ENCODE results near the gene TGOLN2. TPM values are rescaled to one million over a fixed set of nuclear protein-coding genes. Genes with fewer than 3 reads are reported as not detected.

TGOLN2 gene
- total RNA-seq, 3 donors from 2014 or later (not counting 1 experiment from before 2014, with no cell fraction given), result 190 to 207 (median 194) TPM

DNA sequence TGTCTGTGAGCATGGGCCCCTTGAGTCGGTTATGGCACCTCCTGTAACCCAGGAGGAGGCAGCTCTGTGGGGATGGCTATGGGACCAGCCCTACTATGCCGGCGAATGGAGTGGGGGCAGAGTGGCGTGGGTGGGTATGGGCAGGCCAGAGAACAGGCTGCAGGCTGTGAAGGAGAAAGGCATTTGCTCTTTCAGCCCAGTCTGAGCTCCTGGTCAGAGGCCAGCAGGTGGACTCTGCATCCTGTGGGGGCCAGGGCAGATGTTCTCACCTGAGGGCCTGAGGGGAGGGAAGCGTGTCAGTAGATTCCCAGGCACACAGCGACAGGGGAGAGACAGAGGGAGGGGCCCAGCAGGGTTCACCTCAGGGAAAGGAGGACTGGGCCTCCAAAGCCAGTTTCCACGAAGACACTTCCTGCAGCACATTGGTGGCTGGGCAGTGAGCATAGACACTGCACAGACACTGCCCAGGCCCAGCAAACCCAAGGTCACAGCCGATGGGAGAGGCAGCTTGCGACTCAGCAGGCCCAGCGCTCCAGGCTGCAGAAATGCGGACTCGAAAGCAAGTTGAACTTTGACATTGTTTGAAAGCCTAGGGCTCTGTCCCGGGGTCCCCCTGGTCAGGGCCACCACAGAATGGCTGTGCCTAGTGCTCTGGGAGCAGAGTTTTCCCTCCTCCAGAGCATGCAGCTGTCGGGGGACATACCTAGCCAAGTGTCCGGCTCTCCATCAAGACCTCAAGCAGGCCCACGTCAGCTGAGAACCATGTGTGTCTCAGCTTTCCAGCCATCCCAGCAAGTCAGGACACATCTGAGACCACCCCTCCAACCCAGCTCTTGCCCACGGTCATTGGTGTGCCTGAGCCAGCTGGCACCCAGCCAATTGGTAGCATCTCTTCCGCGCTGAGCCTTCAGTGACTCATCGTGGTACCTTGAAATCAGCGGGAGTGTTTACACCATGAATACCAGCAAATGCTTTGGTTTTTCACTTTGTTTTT, 53.8 kb downstream of the TGOLN2 start:
- no peaks in the 10 kb centered on the region for H3K9me3 ChIP-seq (ENCODE audit: control insufficient read depth, insufficient read depth, low read length)
- Mint-ChIP-seq H3K9me3 (no peaks in the 10 kb centered on the region), H3K36me3 (no peaks in the 10 kb centered on the region), H3K27me3 (ENCODE audit: low read depth in 2 of 2) (peaks cover 10 to 12% of the 10 kb centered on the region in 2 donors), H3K4me3 (no peak overlapping the region), H3K4me1 (no peaks in the 10 kb centered on the region), H3K27ac (no peak overlapping the region)
- H3K4me3 ChIP-seq (ENCODE audit: low read length), result no peak overlapping the region
- H3K27ac ChIP-seq (ENCODE audit: low read length), result no peak overlapping the region
- no peaks in the 10 kb centered on the region for H3K36me3 ChIP-seq (ENCODE audit: control insufficient read depth, insufficient read depth, low read length)
- no peak for DNase-seq
- no peaks in the 10 kb centered on the region for H3K27me3 ChIP-seq (ENCODE audit: control insufficient read depth, insufficient read depth, low read length)
- ATAC-seq, result no peak
- intact Hi-C loops (cut with micrococcal nuclease), result no loop called here
- no peaks in the 10 kb centered on the region for H3K4me1 ChIP-seq (ENCODE audit: control insufficient read depth, insufficient read depth, low read length)
- 77% methylated on average over 21 of the region's 21 CpGs for WGBS (ENCODE audit: insufficient coverage)
- TF ChIP-seq, protein P1, sequence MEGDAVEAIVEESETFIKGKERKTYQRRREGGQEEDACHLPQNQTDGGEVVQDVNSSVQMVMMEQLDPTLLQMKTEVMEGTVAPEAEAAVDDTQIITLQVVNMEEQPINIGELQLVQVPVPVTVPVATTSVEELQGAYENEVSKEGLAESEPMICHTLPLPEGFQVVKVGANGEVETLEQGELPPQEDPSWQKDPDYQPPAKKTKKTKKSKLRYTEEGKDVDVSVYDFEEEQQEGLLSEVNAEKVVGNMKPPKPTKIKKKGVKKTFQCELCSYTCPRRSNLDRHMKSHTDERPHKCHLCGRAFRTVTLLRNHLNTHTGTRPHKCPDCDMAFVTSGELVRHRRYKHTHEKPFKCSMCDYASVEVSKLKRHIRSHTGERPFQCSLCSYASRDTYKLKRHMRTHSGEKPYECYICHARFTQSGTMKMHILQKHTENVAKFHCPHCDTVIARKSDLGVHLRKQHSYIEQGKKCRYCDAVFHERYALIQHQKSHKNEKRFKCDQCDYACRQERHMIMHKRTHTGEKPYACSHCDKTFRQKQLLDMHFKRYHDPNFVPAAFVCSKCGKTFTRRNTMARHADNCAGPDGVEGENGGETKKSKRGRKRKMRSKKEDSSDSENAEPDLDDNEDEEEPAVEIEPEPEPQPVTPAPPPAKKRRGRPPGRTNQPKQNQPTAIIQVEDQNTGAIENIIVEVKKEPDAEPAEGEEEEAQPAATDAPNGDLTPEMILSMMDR (IDR thresholded peaks at IDR 0.05), result no peak

DNA sequence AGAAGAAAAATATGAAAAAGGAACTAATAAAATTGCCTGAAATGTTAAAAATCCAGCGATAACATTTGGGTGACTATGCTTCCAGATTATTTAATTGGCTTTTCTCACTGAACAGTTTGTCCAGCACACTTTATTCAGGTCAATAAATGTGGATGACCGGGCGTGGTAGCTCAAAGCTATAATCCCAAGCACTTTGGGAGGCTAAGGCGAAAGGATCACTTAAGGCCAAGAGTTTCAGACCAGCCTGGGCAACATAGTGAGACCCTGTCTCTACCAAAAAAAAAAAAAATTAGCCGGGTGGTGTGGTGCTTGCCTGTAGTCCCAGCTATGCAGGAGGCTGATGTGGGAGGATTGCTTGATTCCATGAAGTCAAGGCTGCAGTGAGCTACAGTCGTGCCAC, 55.4 kb downstream of the TGOLN2 start:
- H3K27me3 Mint-ChIP-seq (ENCODE audit: low read depth in 2 of 2), result peaks cover 10 to 12% of the 10 kb centered on the region in 2 donors
- Histone ChIP-seq H3K27me3 (ENCODE audit: control insufficient read depth, insufficient read depth, low read length) (no peaks in the 10 kb centered on the region), H3K27ac (ENCODE audit: low read length) (no peak overlapping the region), H3K9me3 (ENCODE audit: control insufficient read depth, insufficient read depth, low read length) (no peaks in the 10 kb centered on the region), H3K4me1 (ENCODE audit: control insufficient read depth, insufficient read depth, low read length) (no peaks in the 10 kb centered on the region), H3K36me3 (ENCODE audit: control insufficient read depth, insufficient read depth, low read length) (no peaks in the 10 kb centered on the region), H3K4me3 (ENCODE audit: low read length) (no peak overlapping the region)
- no peak overlapping the region for H3K4me3 Mint-ChIP-seq
- H3K36me3 Mint-ChIP-seq, result no peaks in the 10 kb centered on the region
- intact Hi-C loops (cut with micrococcal nuclease), result no loop called here
- WGBS (ENCODE audit: insufficient coverage), result 83% methylated on average over 6 of the region's 6 CpGs
- no peaks in the 10 kb centered on the region for H3K9me3 Mint-ChIP-seq
- DNase-seq (no peak), ATAC-seq (no peak)
- TF ChIP-seq, protein P1 (IDR thresholded peaks at IDR 0.05), result no peak
- no peaks in the 10 kb centered on the region for H3K4me1 Mint-ChIP-seq
- H3K27ac Mint-ChIP-seq, result no peak overlapping the region

DNA sequence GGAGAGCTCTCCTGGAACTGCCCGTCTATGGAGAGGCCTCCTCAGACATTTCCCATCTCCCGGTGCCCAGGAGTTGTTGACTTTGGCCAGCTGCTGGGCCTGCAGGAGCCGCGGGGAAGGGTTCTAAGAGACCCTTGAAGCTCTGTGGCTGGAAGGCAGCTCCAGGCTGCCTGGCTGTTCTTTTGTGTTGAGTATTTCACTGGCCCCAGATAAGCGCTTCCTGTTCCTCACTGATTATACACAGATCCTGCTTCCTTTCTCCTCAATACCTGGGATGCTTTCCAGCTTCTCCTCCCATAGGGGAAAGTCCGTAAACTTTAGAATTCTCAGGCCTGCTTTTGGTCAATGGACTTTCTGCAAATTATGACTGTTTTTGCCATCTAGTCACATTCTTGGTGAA, 57.8 kb downstream of the TGOLN2 start:
- Histone ChIP-seq H3K27me3 (ENCODE audit: control insufficient read depth, insufficient read depth, low read length) (no peaks in the 10 kb centered on the region), H3K4me3 (ENCODE audit: low read length) (no peak overlapping the region), H3K27ac (ENCODE audit: low read length) (no peak overlapping the region), H3K36me3 (ENCODE audit: control insufficient read depth, insufficient read depth, low read length) (no peaks in the 10 kb centered on the region), H3K4me1 (ENCODE audit: control insufficient read depth, insufficient read depth, low read length) (no peaks in the 10 kb centered on the region), H3K9me3 (ENCODE audit: control insufficient read depth, insufficient read depth, low read length) (no peaks in the 10 kb centered on the region)
- H3K4me1 Mint-ChIP-seq, result no peaks in the 10 kb centered on the region
- H3K9me3 Mint-ChIP-seq, result no peaks in the 10 kb centered on the region
- TF ChIP-seq, protein P1 (IDR thresholded peaks at IDR 0.05), result no peak
- no peak overlapping the region for H3K27ac Mint-ChIP-seq
- ATAC-seq, result no peak
- no peak overlapping the region for H3K4me3 Mint-ChIP-seq
- H3K27me3 Mint-ChIP-seq (ENCODE audit: low read depth in 2 of 2), result peaks cover 10 to 14% of the 10 kb centered on the region in 2 donors
- H3K36me3 Mint-ChIP-seq, result no peaks in the 10 kb centered on the region
- intact Hi-C loops (cut with micrococcal nuclease), result no loop called here
- DNase-seq, result no peak
- WGBS (ENCODE audit: insufficient coverage), result 73% methylated on average over 5 of the region's 6 CpGs

Other genes with a start within 250 kb of the TGOLN2 start
- gene TCF7L1, start 194.6 kb downstream of the TGOLN2 start, total RNA-seq, result not detected
- gene RETSAT, start 26.5 kb upstream of the TGOLN2 start, total RNA-seq, result 10 to 100 TPM; 22.7 to 36.5 (median 33.9) TPM
- 10 to 100 TPM; 22.4 to 33.9 (median 24.8) TPM for gene ELMOD3, start 26.8 kb upstream of the TGOLN2 start, total RNA-seq
- 10 to 100 TPM; 10.6 to 50.3 (median 19.3) TPM for gene CAPG, start 82.4 kb upstream of the TGOLN2 start, total RNA-seq
- under 1 TPM in 2 of 3 donors, not detected in 1; 0.21 to 0.57 TPM for gene SH2D6, start 90.7 kb upstream of the TGOLN2 start, total RNA-seq
- 100 to 1,000 TPM; 116 to 141 (median 135) TPM for gene MAT2A, start 211.2 kb upstream of the TGOLN2 start, total RNA-seq
- gene GGCX, start 233.5 kb upstream of the TGOLN2 start, total RNA-seq, result 10 to 100 TPM; 21.3 to 21.7 (median 21.4) TPM
- gene VAMP8, start 249.6 kb upstream of the TGOLN2 start, total RNA-seq, result 100 to 1,000 TPM; 105 to 116 (median 111) TPM

Measured in natural killer cell (primary cell).